ENCODE measurements around the gene EML3. TPM values are rescaled to one million over a fixed set of nuclear protein-coding genes. Genes with fewer than 3 reads are reported as not detected.
"Not testable (repeated sequence)": the region's sequence is repeated elsewhere in the genome, so short reads cannot be mapped to it uniquely, and the experiment has no call there.

Gene EML3
- total and polyA plus RNA-seq, 7 experiments from 2014 or later = 14.6 to 209 (median 169) TPM

GRCh38 chr11:62627713-62628112 lies 15.1 kb upstream of the EML3 start:
- no peak overlapping the region for H3K27ac ChIP-seq (ENCODE audit: low read depth, low read length)
- H3K27me3 Mint-ChIP-seq = no peaks in the 10 kb centered on the region
- peaks cover 26 to 59% (median 39%) of the 10 kb centered on the region in 5 donors for H3K36me3 Mint-ChIP-seq
- H3K36me3 ChIP-seq (ENCODE audit: control insufficient read depth in 2 of 3, insufficient read depth in 3 of 3, low read length in 3 of 3) = peaks cover 15 to 80% (median 40%) of the 10 kb centered on the region in 3 experiments
- H3K4me3 ChIP-seq (ENCODE audit: low read length) = no peak overlapping the region
- DNase-seq (no peak), ATAC-seq (peak; percentile 46)
- H3K4me1 ChIP-seq (ENCODE audit: control insufficient read depth in 2 of 2, insufficient read depth in 2 of 2, low read length in 2 of 2) = no peaks in the 10 kb centered on the region
- ChIA-PET CTCF (interaction anchor here (1.8 kb wide), 1 partner anchor 35 kb away, joined by 5 read pairs; no protein-coding TSS in a partner anchor), POLR2A (interaction anchor here (0.9 to 2.6 kb wide), 6 partner anchors 8 to 37 kb away, joined by 4 to 14 read pairs (median 10); partner anchors contain the start of genes C11orf98, CSKMT and GANAB)
- H3K27me3 ChIP-seq (ENCODE audit: control insufficient read depth in 2 of 2, insufficient read depth in 2 of 2, low read length in 2 of 2) = no peaks in the 10 kb centered on the region
- peaks cover 0 to 24% (median 3%) of the 10 kb centered on the region in 7 donors for H3K4me1 Mint-ChIP-seq
- H3K9me3 ChIP-seq (ENCODE audit: control insufficient read depth in 2 of 3, low read length in 3 of 3) = no peaks in the 10 kb centered on the region
- H3K4me3 Mint-ChIP-seq = no peak overlapping the region
- H3K9me3 Mint-ChIP-seq = peaks cover 0 to 3% (median 0%) of the 10 kb centered on the region in 11 donors
- H3K27ac Mint-ChIP-seq = peak overlapping the region in 5 of 9 donors; percentile 20 to 83 (median 67)
- intact Hi-C loops (cut with micrococcal nuclease) = no loop called here

- peak overlapping the region; percentile 85 to 99 (median 92) for H3K4me3 Mint-ChIP-seq
- H3K27me3 Mint-ChIP-seq = no peaks in the 10 kb centered on the region
- CTCF ChIA-PET = interaction anchor here (0.6 to 1.8 kb wide), 6 partner anchors 11 to 285 kb away, joined by 3 to 9 read pairs (median 4); no protein-coding TSS in a partner anchor
- H3K4me1 Mint-ChIP-seq = peaks cover 13 to 29% (median 27%) of the 10 kb centered on the region in 7 donors
- Histone ChIP-seq H3K4me3 (ENCODE audit: low read length) (no peak overlapping the region), H3K9me3 (ENCODE audit: control insufficient read depth in 2 of 3, low read length in 3 of 3) (no peaks in the 10 kb centered on the region), H3K36me3 (ENCODE audit: control insufficient read depth in 2 of 3, insufficient read depth in 3 of 3, low read length in 3 of 3) (peaks cover 0 to 30% (median 13%) of the 10 kb centered on the region in 3 experiments), H3K27me3 (ENCODE audit: control insufficient read depth in 2 of 2, insufficient read depth in 2 of 2, low read length in 2 of 2) (no peaks in the 10 kb centered on the region), H3K4me1 (ENCODE audit: control insufficient read depth in 2 of 2, insufficient read depth in 2 of 2, low read length in 2 of 2) (peaks cover 11% of the 10 kb centered on the region in 2 donors), H3K27ac (ENCODE audit: low read depth, low read length) (peak overlapping the region; percentile 92)
- no peak for ATAC-seq
- DNase-seq = no peak
- POLR2A ChIA-PET = interaction anchor here (0.6 to 10.0 kb wide), 21 partner anchors 12 to 1621 kb away, joined by 3 to 94 read pairs (median 10); partner anchors contain the start of genes C11orf98, CSKMT, EEF1G and EML3
- peaks cover 14 to 34% (median 19%) of the 10 kb centered on the region in 5 donors for H3K36me3 Mint-ChIP-seq
- H3K27ac Mint-ChIP-seq = peak overlapping the region; percentile 92 to 99 (median 96)
- intact Hi-C loops (cut with micrococcal nuclease) = loop anchor here (1.0 to 2.0 kb wide), 8 partner anchors 10 to 50 kb away; partner anchors contain the start of genes C11orf98 (in 2 of the 2), CSKMT (in 2 of the 2), EML3 (in 2 of the 2) and GANAB (in 2 of the 2)
- peaks cover 0 to 2% (median 0%) of the 10 kb centered on the region in 11 donors for H3K9me3 Mint-ChIP-seq
Measured at GRCh38 chr11:62622476-62623089, 10.0 kb upstream of the EML3 start.

- H3K4me1 ChIP-seq (ENCODE audit: control insufficient read depth in 2 of 2, insufficient read depth in 2 of 2, low read length in 2 of 2) = peaks cover 11% of the 10 kb centered on the region in 2 donors
- Mint-ChIP-seq H3K27ac (peak within 1 kb of the TSS; percentile 92 to 99 (median 96)), H3K27me3 (no peaks in the 10 kb centered on the region), H3K36me3 (peaks cover 10 to 32% (median 19%) of the 10 kb centered on the region in 5 donors), H3K4me1 (peaks cover 13 to 29% (median 26%) of the 10 kb centered on the region in 7 donors), H3K4me3 (peak within 1 kb of the TSS; percentile 91 to 99 (median 94)), H3K9me3 (peaks cover 0 to 2% (median 0%) of the 10 kb centered on the region in 11 donors)
- peak within 1 kb of the TSS; percentile 97 for H3K4me3 ChIP-seq (ENCODE audit: low read length)
- ATAC-seq (peak; percentile 93), DNase-seq (peak; percentile 87 to 97 (median 94))
- intact Hi-C loops (cut with micrococcal nuclease) = loop anchor here (1.0 to 2.0 kb wide), 8 partner anchors 10 to 51 kb away; partner anchors contain the start of genes C11orf98 (in 2 of the 2), CSKMT (in 2 of the 2), EML3 (in 2 of the 2) and GANAB (in 2 of the 2)
- no peaks in the 10 kb centered on the region for H3K27me3 ChIP-seq (ENCODE audit: control insufficient read depth in 2 of 2, insufficient read depth in 2 of 2, low read length in 2 of 2)
- CTCF ChIA-PET = interaction anchor here (0.6 to 1.8 kb wide), 9 partner anchors 10 to 285 kb away, joined by 3 to 9 read pairs (median 4); partner anchors contain the start of genes C11orf98, CSKMT and TUT1
- POLR2A ChIA-PET = interaction anchor here (0.5 to 10.0 kb wide), 23 partner anchors 11 to 234 kb away, joined by 3 to 94 read pairs (median 9); partner anchors contain the start of genes C11orf98, CSKMT, EEF1G and EML3
- peak within 1 kb of the TSS; percentile 92 for H3K27ac ChIP-seq (ENCODE audit: low read depth, low read length)
- H3K9me3 ChIP-seq (ENCODE audit: control insufficient read depth in 2 of 3, low read length in 3 of 3) = no peaks in the 10 kb centered on the region
- peaks cover 0 to 30% (median 13%) of the 10 kb centered on the region in 3 experiments for H3K36me3 ChIP-seq (ENCODE audit: control insufficient read depth in 2 of 3, insufficient read depth in 3 of 3, low read length in 3 of 3)
Measured at GRCh38 chr11:62621567-62622470, 9.2 kb upstream of the EML3 start, which contains the start of gene B3GAT3. Gene B3GAT3 (minus strand): TSS chr11:62621986. CDS start chr11:62621947, 39 bp downstream.

- DNase-seq (no peak), ATAC-seq (no peak)
- Histone ChIP-seq H3K4me3 (ENCODE audit: low read length) (peak overlapping the region; percentile 97), H3K4me1 (ENCODE audit: control insufficient read depth in 2 of 2, insufficient read depth in 2 of 2, low read length in 2 of 2) (peaks cover 11% of the 10 kb centered on the region in 2 donors), H3K27ac (ENCODE audit: low read depth, low read length) (peak overlapping the region; percentile 92), H3K9me3 (ENCODE audit: control insufficient read depth in 2 of 3, low read length in 3 of 3) (no peaks in the 10 kb centered on the region), H3K36me3 (ENCODE audit: control insufficient read depth in 2 of 3, insufficient read depth in 3 of 3, low read length in 3 of 3) (peaks cover 0 to 30% (median 10%) of the 10 kb centered on the region in 3 experiments), H3K27me3 (ENCODE audit: control insufficient read depth in 2 of 2, insufficient read depth in 2 of 2, low read length in 2 of 2) (no peaks in the 10 kb centered on the region)
- Mint-ChIP-seq H3K36me3 (peaks cover 6 to 27% (median 15%) of the 10 kb centered on the region in 5 donors), H3K27me3 (no peaks in the 10 kb centered on the region), H3K27ac (peak overlapping the region; percentile 92 to 99 (median 95)), H3K4me3 (peak overlapping the region; percentile 91 to 99 (median 94)), H3K4me1 (peaks cover 13 to 29% (median 26%) of the 10 kb centered on the region in 7 donors), H3K9me3 (peaks cover 0 to 2% (median 0%) of the 10 kb centered on the region in 11 donors)
- intact Hi-C loops (cut with micrococcal nuclease) = no loop called here
- ChIA-PET POLR2A (interaction anchor here (0.7 to 10.0 kb wide), 24 partner anchors 10 to 234 kb away, joined by 3 to 94 read pairs (median 8); partner anchors contain the start of genes C11orf98, CSKMT, EEF1G and EML3), CTCF (interaction anchor here (0.6 to 1.8 kb wide), 12 partner anchors 9 to 196 kb away, joined by 3 to 6 read pairs (median 4); partner anchors contain the start of genes C11orf98, CSKMT and TUT1)
Measured at GRCh38 chr11:62621027-62621566, 8.5 kb upstream of the EML3 start.

DNA sequence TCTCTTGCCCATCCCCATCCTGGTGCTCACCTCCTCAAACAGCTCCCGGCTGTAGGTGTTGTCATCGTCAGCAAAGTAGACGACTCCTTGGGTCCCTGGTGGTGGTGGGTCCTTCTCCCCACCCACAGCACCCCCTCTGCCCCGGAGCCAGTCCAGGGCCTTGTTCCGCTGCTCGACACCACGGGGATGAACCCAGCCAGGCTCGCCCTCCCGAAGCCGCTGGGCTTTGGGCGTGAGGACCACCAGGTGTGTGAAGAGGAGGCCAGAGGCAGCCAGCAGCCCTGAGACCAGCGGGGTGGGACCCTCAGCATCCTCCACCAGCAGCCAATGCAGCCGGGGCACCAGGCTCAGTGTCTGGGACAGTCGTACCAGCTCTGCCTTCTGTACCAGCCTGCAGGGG lies 4.4 kb upstream of the EML3 start:
- H3K27ac Mint-ChIP-seq = peak overlapping the region in 1 of 9 donors; percentile 28
- H3K27me3 Mint-ChIP-seq; H3K9me3 ChIP-seq (ENCODE audit: control insufficient read depth in 2 of 3, low read length in 3 of 3); intact Hi-C loops (cut with micrococcal nuclease); DNase-seq; H3K9me3 Mint-ChIP-seq; H3K27ac ChIP-seq (ENCODE audit: low read depth, low read length); H3K4me3 Mint-ChIP-seq; ATAC-seq; H3K27me3 ChIP-seq (ENCODE audit: control insufficient read depth in 2 of 2, insufficient read depth in 2 of 2, low read length in 2 of 2); H3K4me3 ChIP-seq (ENCODE audit: low read length): not testable (repeated sequence)
- H3K4me1 ChIP-seq (ENCODE audit: control insufficient read depth in 2 of 2, insufficient read depth in 2 of 2, low read length in 2 of 2) = peaks cover 11 to 15% of the 10 kb centered on the region in 2 donors
- H3K36me3 ChIP-seq (ENCODE audit: control insufficient read depth in 2 of 3, insufficient read depth in 3 of 3, low read length in 3 of 3) = peaks cover 0 to 28% (median 0%) of the 10 kb centered on the region in 3 experiments
- peaks cover 17 to 41% (median 33%) of the 10 kb centered on the region in 7 donors for H3K4me1 Mint-ChIP-seq
- CTCF ChIA-PET = interaction anchor here (0.6 kb wide), 1 partner anchor 1590 kb away, joined by 3 read pairs; the partner anchor contains the start of gene FERMT3
- peaks cover 0 to 16% (median 5%) of the 10 kb centered on the region in 5 donors for H3K36me3 Mint-ChIP-seq
- POLR2A ChIA-PET = interaction anchor here (0.7 to 10.0 kb wide), 5 partner anchors 15 to 55 kb away, joined by 3 to 94 read pairs (median 3); partner anchors contain the start of genes C11orf98, CSKMT, MTA2 and UQCC3
